ENCODE measurements around the gene IL7R. TPM values are rescaled to one million over a fixed set of nuclear protein-coding genes. Genes with fewer than 3 reads are reported as not detected.

The IL7R gene
- total and polyA plus RNA-seq, 10 of the 15 experiments (the other 5 are each of a cell fraction or from before 2014, with no cell fraction given), result 0.40 to 21.1 (median 0.85) TPM

- in situ Hi-C loops (cut with MboI), result no loop called here
- WGBS (ENCODE audit: insufficient coverage, insufficient replicate concordance, low lambda C conversion rate, missing lambda C conversion rate), result 93% methylated on average over 1 of the region's 1 CpG
- H3K27me3 ChIP-seq (replicated peaks in 1 of 2; ENCODE audit: control insufficient read depth in 2 of 2, insufficient read depth in 2 of 2, low read length in 1 of 2), result no peaks in the 10 kb centered on the region
- H3K4me3 ChIP-seq, result no peak overlapping the region
- FAIRE-seq (no peak), ATAC-seq (no peak), DNase-seq (ENCODE audit: low read depth, low spot score) (no peak)
- H3K36me3 ChIP-seq (ENCODE audit: control insufficient read depth in 2 of 2, insufficient read depth in 2 of 2, low read length in 1 of 2), result no peaks in the 10 kb centered on the region
- BruUV-seq (replicated peaks), result no TSS peak
- RAD21 ChIA-PET (ENCODE audit: unreplicated experiment), result interaction anchor here (1.1 to 1.7 kb wide), 3 partner anchors 43 to 170 kb away, joined by 3 read pairs; no protein-coding TSS in a partner anchor
- no peaks in the 10 kb centered on the region for H4K20me1 ChIP-seq (ENCODE audit: control insufficient read depth, insufficient read depth)
- H3K4me1 ChIP-seq (ENCODE audit: control insufficient read depth, insufficient read depth, low read length), result no peaks in the 10 kb centered on the region
- SMC1A ChIA-PET (ENCODE audit: uncharacterized antibody, unreplicated experiment), result interaction anchor here (1.1 to 5.9 kb wide), 5 partner anchors 14 to 84 kb away, joined by 3 to 29 read pairs (median 4); no protein-coding TSS in a partner anchor
- H3K9ac ChIP-seq (ENCODE audit: control insufficient read depth, insufficient read depth, low read length), result no peak overlapping the region
- CTCF ChIA-PET, result interaction anchor here (0.6 to 5.0 kb wide), 11 partner anchors 10 to 112 kb away, joined by 3 to 21 read pairs (median 4); no protein-coding TSS in a partner anchor
- no peak overlapping the region for H3K27ac ChIP-seq (ENCODE audit: control insufficient read depth, insufficient read depth)
- H3K79me2 ChIP-seq (ENCODE audit: control insufficient read depth, insufficient read depth, low read length), result no peaks in the 10 kb centered on the region
- H2AFZ ChIP-seq (ENCODE audit: control insufficient read depth, low read depth, low read length), result no peak overlapping the region
- intact Hi-C loops (cut with micrococcal nuclease; ENCODE audit: unreplicated experiment), result no loop called here
- no peaks in the 10 kb centered on the region for H3K9me3 ChIP-seq (replicated peaks; ENCODE audit: control insufficient read depth, insufficient read depth, low read length)
- POLR2A ChIA-PET, result no interaction called here
- TF ChIP-seq ZBTB33 (IDR thresholded peaks at IDR 0.05), result no peak
- no peak for TF ChIP-seq RB1 (IDR thresholded peaks at IDR 0.05; ENCODE audit: borderline replicate concordance)
- TF ChIP-seq MTA2 (IDR thresholded peaks at IDR 0.05; ENCODE audit: low read depth), result 0 out of 2 replicates have a peak, but pooled peaks have one; percentile 20
- TF ChIP-seq IKZF1 (conservative IDR thresholded peaks at IDR 0.05), result no peak
- no peak for TF ChIP-seq ZNF687 (IDR thresholded peaks at IDR 0.05)
- TF ChIP-seq TCF12 (IDR thresholded peaks at IDR 0.05; ENCODE audit: low read depth, low read length), result no peak
- no peak for TF ChIP-seq ZNF622 (IDR thresholded peaks at IDR 0.05)
- no peak for TF ChIP-seq BMI1 (IDR thresholded peaks at IDR 0.05; ENCODE audit: borderline replicate concordance)
- TF ChIP-seq MEF2B (IDR thresholded peaks at IDR 0.05; ENCODE audit: partially characterized antibody, poor library complexity, severe bottlenecking), result peak; percentile 13
- no peak for TF ChIP-seq POLR2AphosphoS2 (IDR thresholded peaks at IDR 0.05; ENCODE audit: low read depth, low read length)
- no peak overlapping the region for H3K4me2 ChIP-seq (ENCODE audit: control insufficient read depth, insufficient read depth)
Measured at GRCh38 chr5:35819668-35820067, 37.0 kb upstream of the IL7R start.

Measured in GM12878 (cell line).